NT2/D1 (cell line): ENCODE measurements around the gene CLTA.

Source experiments
- SUZ12 ChIP-seq: IDR thresholded peaks from 2 replicates; pipeline ENCODE4 v1.6.1; 2011; ENCODE audit not compliant: insufficient read length, insufficient read depth; ENCODE audit errors: extremely low read depth
- YY1 ChIP-seq: IDR thresholded peaks from 2 replicates; pipeline ENCODE4 v1.6.1; 2011; ENCODE audit not compliant: insufficient read length, insufficient read depth
- ZNF274 ChIP-seq: IDR thresholded peaks from 2 replicates; pipeline ENCODE4 v1.6.1; 2011; ENCODE audit warnings: mild to moderate bottlenecking, low read depth, low read length

DNA sequence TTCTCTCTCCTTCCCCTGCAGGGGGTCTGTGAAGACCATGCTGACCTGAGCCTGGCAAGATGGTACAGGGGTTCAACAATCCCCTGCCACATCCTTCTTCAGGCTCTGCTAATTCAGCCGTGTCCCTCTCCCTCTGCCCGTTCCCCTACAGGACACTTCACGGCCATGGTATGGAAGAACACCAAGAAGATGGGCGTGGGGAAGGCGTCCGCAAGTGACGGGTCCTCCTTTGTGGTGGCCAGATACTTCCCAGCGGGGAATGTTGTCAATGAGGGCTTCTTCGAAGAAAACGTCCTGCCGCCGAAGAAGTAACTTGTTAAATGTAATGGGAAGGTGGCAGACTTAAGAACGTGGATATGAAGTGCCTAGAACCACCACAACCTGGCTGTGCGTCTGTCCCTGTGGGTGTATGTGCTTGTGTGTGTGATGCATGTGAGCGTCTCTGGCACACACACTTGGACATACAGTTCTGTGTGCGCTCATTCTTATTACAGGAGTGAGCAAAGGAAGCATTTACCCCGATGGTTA, 28.4 kb upstream of the CLTA start:
- no peak for TF ChIP-seq YY1
- no peak for TF ChIP-seq SUZ12
- no peak for TF ChIP-seq ZNF274
